ENCODE measurements around the gene PTPDC1.

Gene PTPDC1

GRCh38 chr9:94127806-94128205 is 43.5 kb downstream of the PTPDC1 start:
- H3K4me3 ChIP-seq (replicated peaks; ENCODE audit: low read depth, low read length): no peak overlapping the region
- TF ChIP-seq CTCF (IDR thresholded peaks at IDR 0.05; ENCODE audit: insufficient read depth, low read length, poor library complexity, severe bottlenecking): no peak
- H3K27me3 ChIP-seq (replicated peaks; ENCODE audit: control insufficient read depth, insufficient read depth, low read length): no peaks in the 10 kb centered on the region

GRCh38 chr9:94128580-94128979 is 44.3 kb downstream of the PTPDC1 start:
- H3K4me3 ChIP-seq (replicated peaks; ENCODE audit: low read depth, low read length): no peak overlapping the region
- no peaks in the 10 kb centered on the region for H3K36me3 ChIP-seq (ENCODE audit: control insufficient read depth, insufficient read depth, low read length)
- TF ChIP-seq CTCF (IDR thresholded peaks at IDR 0.05; ENCODE audit: insufficient read depth, low read length, poor library complexity, severe bottlenecking): no peak
- no peaks in the 10 kb centered on the region for H3K27me3 ChIP-seq (replicated peaks; ENCODE audit: control insufficient read depth, insufficient read depth, low read length)
- no peak for DNase-seq (ENCODE audit: extremely low read depth, insufficient read length)

More at GRCh38 chr9:94127806-94128205, 43.5 kb downstream of the PTPDC1 start:
- no peak for DNase-seq (ENCODE audit: extremely low read depth, insufficient read length)
- no peaks in the 10 kb centered on the region for H3K36me3 ChIP-seq (ENCODE audit: control insufficient read depth, insufficient read depth, low read length)

GRCh38 chr9:94134629-94135028 is 50.4 kb downstream of the PTPDC1 start:
- H3K27me3 ChIP-seq (replicated peaks; ENCODE audit: control insufficient read depth, insufficient read depth, low read length): no peaks in the 10 kb centered on the region
- no peak for DNase-seq (ENCODE audit: extremely low read depth, insufficient read length)
- no peak for TF ChIP-seq CTCF (IDR thresholded peaks at IDR 0.05; ENCODE audit: insufficient read depth, low read length, poor library complexity, severe bottlenecking)
- H3K36me3 ChIP-seq (ENCODE audit: control insufficient read depth, insufficient read depth, low read length): no peaks in the 10 kb centered on the region
- no peak overlapping the region for H3K4me3 ChIP-seq (replicated peaks; ENCODE audit: low read depth, low read length)

- H3K4me3 ChIP-seq (replicated peaks; ENCODE audit: low read depth, low read length): no peak overlapping the region
- no peaks in the 10 kb centered on the region for H3K36me3 ChIP-seq (ENCODE audit: control insufficient read depth, insufficient read depth, low read length)
- H3K27me3 ChIP-seq (replicated peaks; ENCODE audit: control insufficient read depth, insufficient read depth, low read length): no peaks in the 10 kb centered on the region
- DNase-seq (ENCODE audit: extremely low read depth, insufficient read length): no peak
- TF ChIP-seq CTCF (IDR thresholded peaks at IDR 0.05; ENCODE audit: insufficient read depth, low read length, poor library complexity, severe bottlenecking): no peak
These were observed 51.0 kb downstream of the PTPDC1 start for GRCh38 chr9:94135222-94135621.

GRCh38 chr9:94139672-94140417 is 55.6 kb downstream of the PTPDC1 start:
- Histone ChIP-seq H3K36me3 (ENCODE audit: control insufficient read depth, insufficient read depth, low read length) (no peaks in the 10 kb centered on the region), H3K4me3 (replicated peaks; ENCODE audit: low read depth, low read length) (no peak overlapping the region), H3K27me3 (replicated peaks; ENCODE audit: control insufficient read depth, insufficient read depth, low read length) (no peaks in the 10 kb centered on the region)
- DNase-seq (ENCODE audit: extremely low read depth, insufficient read length): no peak
- no peak for TF ChIP-seq CTCF (IDR thresholded peaks at IDR 0.05; ENCODE audit: insufficient read depth, low read length, poor library complexity, severe bottlenecking)

GRCh38 chr9:94140418-94140780 is 56.1 kb downstream of the PTPDC1 start:
- no peak for TF ChIP-seq CTCF (IDR thresholded peaks at IDR 0.05; ENCODE audit: insufficient read depth, low read length, poor library complexity, severe bottlenecking)
- Histone ChIP-seq H3K4me3 (replicated peaks; ENCODE audit: low read depth, low read length) (no peak overlapping the region), H3K27me3 (replicated peaks; ENCODE audit: control insufficient read depth, insufficient read depth, low read length) (no peaks in the 10 kb centered on the region), H3K36me3 (ENCODE audit: control insufficient read depth, insufficient read depth, low read length) (no peaks in the 10 kb centered on the region)
- DNase-seq (ENCODE audit: extremely low read depth, insufficient read length): no peak

Measured in GM06990 (cell line).